Activated CD4-positive, CD25-positive, alpha-beta regulatory T cell treated with anti-CD3 and anti-CD28 coated beads, Interleukin-2, amount 50 U/mL, for 24 hours (primary cell): Measurements from ENCODE around the gene PHYHIPL.

ENCODE experiments used
- ATAC-seq, 2 donors: fragments of 150-1000 bp; cut with Tn5 transposase; one replicate each; pipeline ENCODE4 v1.10.0; 2021; ENCODE audit warnings: mild to moderate bottlenecking in 1 of 2, moderate library complexity in 1 of 2

Gene PHYHIPL

DNA sequence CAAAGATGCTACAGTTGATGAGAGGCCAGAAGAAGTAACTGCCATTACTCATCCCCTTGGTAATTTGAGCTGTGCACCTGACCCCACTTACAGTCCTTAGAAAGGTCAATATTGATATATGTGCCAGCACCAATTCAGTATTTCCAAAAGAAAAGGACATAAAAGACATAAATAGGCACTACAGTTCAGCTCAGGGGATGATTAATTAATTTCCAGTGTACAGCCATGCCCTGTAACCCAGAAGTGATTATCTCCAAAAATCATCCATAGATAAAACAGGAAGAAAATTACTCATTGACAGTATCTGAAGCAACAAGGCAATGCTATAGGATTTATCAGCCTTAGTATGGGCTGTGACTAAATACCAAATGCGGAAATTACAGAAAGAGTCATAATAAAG, 82.4 kb downstream of the PHYHIPL start:
- ATAC-seq: no peak

DNA sequence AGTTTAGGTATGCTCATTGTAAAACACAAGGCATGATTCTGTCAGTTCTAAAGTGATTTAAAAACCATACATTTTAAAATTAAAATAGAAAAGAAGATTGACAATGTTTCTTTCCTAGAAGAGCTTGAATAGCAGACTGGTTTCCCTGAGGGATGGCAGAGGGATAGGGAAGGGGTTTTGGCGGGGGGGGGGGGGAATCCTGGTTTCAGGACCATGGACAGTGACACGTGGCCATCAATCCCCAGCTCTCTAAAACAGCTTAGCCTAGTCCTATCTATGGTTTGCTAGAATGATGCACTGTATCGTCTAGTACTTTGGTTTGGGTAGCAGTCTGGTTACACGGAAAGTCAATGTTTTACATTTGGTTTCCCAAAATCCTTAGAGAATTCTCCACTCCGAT, 88.7 kb downstream of the PHYHIPL start:
- ATAC-seq: no peak

DNA sequence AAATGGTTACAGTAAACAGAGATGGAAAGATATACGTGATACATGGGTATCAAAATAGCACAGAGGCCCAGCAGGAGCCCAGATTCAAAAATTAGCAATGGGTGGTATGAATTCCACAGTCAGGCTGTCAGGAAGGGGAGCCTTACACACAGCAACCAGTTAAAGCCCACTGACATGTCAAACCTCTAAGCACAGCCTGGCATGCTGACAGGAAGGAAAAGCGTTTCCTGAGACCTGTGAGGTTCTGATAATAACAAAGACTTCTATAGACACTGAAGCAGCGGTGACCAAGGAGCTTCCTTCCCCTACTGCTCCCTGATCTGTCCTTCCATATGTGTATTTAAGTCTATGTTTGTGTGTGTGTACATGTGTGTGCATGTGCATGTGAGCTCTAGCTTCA, 89.9 kb downstream of the PHYHIPL start:
- no peak for ATAC-seq

DNA sequence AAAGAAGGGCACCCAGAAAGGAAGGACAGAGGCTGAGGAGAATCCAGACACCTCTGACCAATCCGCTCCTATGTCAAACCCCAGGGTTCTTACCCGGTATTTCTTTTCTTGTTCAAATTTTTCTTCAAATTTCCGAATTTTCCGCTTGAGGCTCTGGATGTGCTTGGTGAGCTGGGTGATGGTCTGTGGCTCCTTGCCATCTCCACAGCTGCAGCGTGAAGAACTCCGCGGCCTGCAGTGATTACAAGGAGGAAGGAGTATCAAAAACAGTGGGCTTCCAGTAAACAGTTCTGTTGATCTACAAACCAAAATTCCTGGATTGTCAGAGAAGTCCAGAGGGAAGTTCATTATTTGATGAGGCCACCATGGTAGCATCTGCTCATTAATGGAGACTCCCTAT, 92.0 kb downstream of the PHYHIPL start:
- ATAC-seq: no peak

DNA sequence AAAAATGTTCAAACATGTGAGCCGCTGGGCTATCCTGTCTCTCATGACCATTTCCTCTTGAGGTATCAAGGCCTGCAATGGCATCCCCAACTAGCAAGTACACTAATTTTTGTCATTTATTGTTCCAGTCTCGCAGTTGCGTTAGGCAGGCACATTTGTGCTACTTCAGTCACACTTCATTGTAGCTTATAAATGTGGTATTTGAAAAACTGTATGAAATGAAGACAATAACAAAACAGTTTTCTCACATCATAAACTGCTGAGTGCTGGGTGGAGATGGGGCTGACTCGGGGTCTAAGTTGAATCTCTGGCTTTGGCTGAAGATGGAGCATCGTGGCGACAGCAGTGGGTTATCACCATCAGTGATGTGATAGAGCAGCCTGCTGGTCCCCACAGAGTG, 93.2 kb downstream of the PHYHIPL start:
- no peak for ATAC-seq

DNA sequence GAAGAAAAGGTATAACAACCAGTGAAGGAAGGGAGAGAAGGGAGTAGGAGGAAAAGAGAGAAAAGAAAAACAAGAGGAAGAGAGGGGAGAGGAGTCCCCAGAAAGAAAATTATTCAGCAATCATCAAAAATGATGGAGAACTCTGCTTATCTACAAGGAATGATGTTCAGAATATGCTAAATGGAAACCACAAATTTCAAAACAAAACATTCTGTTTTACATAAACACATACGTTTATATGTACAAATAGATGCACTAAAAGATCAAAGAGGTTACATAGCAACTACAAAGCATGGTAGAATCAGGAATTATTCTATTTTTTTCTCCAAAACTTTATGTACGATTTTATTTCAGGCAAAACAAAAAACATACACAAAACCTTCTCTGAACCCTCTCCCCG, 94.0 kb downstream of the PHYHIPL start:
- ATAC-seq: no peak

DNA sequence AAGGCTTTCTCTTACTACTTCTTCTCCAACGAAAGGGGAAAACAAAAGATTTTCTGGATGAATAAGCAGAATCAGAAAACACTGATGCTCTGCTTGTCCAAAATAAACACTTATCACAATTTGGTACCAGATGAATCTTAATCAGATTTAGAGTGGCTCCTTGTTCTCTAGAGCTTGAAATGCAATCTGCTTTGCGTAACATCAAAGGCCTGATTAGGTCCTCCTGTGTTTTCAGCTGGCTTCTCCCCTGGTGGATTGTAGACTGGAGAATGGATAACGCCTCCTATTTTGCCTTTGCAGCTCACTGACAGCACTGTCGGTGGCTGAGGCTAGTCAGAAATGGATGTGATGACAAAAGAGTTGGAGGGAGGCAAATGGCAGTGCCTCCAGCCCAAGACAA, 94.7 kb downstream of the PHYHIPL start:
- no peak for ATAC-seq

DNA sequence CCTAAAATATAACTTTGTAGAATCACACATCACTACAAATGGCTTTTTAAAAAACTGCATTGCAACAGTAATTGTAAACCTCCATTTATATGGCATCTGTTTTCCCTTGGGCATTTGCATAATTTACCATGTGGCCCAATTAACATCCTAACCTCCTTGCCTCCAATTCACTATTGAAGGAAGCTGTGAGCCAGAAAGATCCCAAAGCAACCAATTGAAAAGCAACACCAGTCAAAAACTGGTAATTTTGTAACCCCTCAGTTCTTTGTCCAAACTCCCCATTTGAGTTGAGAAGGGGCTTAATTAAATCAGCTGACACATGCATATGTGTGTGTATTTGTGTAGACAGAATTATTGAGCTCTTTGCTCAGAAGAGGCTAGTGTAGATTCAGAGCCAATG, 95.6 kb downstream of the PHYHIPL start:
- no peak for ATAC-seq

DNA sequence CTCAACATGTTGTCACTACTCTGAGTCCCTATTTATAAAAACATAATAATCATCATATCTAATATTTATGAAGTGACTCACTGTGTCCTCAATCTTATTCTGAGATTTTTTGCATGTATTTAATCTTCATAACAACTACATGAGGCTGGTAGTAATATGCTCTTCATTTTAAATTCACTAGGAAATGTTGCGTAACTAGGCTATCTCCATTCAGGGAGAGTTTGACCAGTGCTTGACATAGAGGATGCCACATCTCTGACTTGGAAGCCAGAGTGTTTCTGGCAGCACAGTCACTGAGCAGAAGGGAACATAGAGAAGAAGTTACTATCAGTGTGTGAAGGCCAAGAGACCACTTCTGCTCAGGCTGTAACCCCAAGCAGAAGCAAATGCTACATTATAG, 97.0 kb downstream of the PHYHIPL start:
- ATAC-seq: no peak

DNA sequence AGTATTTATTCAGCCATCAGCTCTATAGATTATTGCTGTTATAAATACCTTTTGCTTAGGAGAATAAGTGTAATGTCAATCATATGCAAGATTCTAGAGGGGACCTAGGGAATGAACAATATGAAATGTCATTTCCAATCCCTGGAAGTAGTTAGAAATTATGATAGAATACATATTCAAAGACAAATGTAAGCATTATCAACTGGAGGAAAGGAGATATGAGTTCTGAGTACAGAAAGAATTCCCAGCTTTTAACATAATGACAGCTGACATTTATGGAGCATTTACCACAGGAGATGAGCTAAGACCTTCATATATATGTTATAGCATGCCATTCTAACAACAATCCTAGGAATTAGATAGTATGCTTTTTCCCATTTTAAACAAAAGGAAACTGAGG, 99.7 kb downstream of the PHYHIPL start:
- ATAC-seq: no peak

DNA sequence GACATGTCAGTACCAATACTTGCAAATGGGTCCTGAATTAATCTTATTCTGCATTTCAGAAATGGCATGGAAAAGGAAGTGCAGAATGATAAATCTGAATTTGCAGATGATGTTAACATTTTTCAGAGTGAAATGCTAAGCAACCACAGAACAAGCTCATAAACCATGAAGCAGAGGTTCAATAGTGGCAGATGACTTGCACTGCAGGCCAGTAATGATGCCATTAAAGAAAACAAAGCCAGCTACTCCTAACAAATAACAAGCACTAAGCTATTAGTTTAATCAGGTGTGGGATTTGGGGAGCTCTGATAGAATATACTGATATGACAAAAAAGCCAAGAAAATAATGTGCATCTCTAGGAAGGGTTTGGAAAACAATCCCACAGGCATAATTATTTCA, 100.5 kb downstream of the PHYHIPL start:
- no peak for ATAC-seq

DNA sequence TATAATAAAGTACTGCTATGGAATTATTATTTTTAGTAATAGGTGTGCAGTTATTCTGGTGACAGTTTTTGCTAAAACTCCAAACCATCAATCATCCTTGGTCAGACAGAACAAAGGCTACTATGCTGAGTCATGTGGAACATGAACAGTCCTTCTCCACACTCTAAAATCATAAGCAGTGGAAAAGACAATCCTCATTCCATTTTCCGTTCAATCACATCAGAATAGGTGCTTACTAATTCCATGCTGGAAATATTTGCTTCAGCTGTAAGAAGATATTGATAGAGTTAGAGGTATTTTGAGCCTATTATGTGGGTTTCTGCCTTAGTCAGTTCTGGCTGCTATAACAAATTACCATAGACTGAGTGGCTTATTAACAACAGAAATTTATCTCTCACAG, 103.0 kb downstream of the PHYHIPL start:
- no peak for ATAC-seq

DNA sequence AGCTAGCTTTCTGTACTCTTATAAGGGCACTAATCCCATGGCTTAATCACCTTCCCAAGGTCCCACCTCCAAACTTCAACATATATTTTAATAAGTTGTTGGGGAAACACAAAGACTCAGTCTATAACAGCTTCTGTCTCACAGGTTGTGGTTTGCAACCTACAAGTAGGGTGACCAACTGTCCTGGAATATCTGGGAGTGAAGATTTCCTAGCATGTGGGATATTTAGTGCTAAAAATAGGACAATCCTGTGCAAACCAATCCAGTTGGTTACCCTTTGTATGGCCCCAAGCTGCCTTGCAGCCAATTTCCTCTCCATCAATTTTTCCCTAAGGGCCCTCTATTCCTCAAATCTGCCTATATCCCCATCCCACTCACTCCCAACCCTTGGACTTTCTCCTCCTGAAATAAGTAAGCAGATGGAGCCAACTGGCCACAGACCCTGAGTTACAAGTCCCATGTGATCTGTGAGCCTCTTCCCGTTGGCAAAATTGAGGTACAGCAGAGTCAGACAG, 103.6 kb downstream of the PHYHIPL start:
- ATAC-seq: no peak

DNA sequence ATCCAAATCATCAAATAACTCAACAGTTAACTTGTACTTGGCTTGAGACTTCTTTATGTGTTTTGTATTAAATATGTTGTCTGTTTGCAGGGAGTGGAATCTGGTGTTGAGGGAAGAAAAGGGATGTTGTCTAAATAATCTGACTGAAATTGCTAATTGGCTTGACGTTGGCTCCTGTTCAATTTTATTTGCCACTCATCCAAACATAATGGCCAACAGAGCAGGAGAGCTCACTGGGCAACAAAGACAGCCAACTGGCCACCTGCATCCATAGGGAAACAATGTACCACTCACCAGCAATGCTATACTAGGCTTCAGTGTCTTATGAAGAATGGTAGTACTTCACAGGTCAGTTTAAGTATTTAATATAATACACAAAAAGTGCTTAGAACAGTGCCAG, 105.4 kb downstream of the PHYHIPL start:
- ATAC-seq: no peak

DNA sequence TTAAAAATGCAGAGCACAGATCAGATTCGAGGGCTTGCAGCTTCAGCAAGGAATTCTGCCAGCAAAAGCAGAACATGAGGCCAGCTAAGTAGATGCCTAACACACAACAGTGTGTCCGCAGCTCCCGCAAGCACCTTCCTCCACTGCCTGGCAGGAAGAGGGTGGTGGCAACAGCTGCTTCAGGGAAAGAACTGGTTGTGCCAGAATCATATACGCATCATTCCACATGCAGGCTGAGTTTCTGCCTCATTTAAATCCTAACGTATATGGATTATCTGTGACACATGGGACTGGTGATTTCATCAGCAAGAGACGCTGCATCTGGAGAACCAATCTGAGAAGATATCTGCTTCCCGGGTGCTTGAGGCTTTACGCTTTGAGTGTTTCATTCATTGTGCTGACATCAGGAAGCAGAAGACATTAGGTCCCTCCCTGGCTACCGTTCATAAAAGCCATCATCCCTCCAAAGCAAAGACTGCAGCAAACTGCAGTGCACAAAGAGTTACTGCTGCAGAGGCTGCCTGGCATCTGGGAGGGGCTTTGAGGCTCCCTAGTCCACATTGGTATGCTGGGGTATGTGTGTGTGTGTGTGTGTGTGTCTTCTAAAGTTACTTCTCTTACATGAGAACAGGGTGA, 107.1 kb downstream of the PHYHIPL start:
- ATAC-seq: no peak

DNA sequence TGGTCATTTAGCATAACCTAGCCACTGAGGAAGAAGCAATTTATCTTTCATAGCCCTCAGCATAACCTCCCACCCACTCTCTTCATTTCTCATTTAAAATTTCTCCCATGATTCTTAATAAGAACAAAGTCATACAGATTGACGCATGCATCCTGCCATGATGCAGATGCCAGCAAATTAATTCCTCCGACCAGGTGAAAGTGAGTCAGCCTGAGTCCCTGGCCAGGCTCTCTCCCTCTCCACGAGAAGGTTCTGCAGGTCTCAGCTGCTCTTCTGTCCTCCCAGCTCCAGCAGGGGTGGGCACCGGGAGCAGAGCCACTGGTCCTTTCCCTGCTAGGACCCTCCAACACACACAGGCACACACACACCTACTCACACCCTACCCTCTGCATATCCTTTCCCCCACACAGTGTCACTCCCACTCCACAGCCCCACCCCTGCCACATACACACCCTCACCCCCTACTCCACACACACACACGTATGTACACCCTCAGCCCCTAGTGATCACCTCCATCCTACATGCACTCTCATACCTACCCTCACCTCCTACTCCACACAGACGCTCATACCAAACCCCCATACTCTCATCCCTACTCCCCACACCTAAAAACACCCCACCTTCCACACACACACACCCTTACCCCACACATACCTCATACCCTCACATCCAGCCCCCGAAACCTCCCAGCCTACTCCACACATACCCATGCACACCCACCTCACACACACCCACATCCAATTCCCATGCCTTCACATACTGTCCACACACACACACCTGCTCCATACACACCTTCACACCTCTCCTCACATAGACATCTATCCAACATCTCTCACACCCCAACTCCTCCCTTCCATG, 107.9 kb downstream of the PHYHIPL start:
- no peak for ATAC-seq

DNA sequence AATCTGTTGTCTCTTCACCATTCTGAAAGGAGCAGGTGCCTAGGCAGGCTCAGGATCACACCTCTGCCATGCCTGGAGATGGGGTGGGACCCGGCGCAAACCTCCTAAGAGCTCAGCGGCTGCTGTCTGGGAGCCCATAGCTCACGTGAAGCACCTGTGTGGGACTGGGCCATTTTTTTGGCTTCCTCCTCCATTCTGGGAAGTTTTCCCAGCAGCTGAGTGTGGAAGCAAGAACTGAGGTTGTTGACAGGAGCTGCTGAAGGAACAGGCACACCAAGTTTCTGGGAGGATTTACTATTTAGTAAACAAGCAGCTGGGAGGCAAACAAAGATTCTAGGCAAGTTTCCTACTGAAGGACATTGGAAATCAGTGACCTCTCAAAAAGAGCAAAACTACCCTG, 108.6 kb downstream of the PHYHIPL start:
- ATAC-seq: no peak

DNA sequence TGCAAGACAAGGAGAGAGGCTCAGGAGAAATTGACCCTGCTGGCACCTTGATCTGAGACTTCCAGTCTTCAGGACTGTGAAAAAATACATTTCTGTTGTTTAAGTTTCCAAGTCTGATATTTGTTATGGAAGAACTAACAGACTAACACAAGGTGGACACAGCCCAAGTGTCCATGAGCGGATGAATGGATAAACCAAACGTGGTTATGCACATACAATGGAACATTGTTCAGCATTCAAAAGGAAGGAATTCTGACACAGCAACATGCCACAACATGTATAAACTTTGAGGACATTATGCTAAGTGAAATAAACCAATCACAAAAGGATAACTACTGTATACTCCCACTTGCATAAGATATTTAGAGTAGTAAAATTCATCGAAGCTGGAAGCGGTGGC, 109.4 kb downstream of the PHYHIPL start:
- ATAC-seq: no peak

DNA sequence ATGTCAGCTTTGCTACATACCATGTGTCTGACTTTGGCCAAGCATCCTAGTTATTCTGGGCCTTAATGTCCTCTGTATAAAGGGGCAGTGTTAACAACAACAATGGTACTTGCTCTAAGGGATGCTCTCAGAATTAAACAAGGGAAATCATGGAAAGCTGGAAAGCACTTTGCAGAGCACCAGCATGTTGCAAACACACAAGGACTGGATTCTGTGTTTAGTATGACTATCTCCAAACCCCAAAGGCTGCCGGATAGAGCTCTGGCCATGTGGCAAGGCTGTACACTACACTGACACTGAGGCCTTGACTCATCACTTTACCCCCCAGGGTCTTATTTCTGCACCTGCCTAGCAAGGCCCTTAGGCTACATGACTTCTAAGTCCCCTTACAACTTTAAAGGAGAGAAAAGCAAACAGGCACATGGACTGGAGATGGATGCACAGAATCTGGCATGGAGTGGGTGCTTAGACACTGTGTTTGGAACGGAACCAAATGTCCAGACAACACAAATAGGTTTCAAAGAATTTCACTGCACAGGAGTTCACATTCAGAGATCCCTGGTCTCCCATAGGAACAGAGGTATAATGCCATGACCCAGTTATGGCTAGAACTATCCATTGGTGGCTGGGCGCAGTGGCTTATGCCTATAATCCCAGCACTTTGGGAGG, 111.3 kb downstream of the PHYHIPL start:
- no peak for ATAC-seq

DNA sequence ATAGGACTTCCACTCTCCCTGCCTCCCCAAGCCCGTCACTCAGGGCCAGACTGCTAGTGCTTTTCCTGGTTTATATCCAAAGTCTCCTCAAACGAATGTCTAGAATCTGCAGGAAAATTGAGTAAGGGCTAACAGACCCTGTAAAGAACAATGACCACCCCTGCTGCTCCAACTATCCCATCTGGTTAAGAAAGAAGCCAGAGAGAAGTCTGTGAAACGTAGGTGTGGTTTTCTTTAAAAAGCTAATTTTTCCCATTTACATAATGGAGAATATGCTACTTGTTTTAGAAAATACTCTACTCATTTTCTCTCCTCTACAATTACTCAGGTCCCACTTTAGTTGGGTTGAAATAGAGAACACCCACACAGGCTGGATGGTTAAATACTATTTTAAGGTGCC, 113.4 kb downstream of the PHYHIPL start:
- ATAC-seq: no peak

DNA sequence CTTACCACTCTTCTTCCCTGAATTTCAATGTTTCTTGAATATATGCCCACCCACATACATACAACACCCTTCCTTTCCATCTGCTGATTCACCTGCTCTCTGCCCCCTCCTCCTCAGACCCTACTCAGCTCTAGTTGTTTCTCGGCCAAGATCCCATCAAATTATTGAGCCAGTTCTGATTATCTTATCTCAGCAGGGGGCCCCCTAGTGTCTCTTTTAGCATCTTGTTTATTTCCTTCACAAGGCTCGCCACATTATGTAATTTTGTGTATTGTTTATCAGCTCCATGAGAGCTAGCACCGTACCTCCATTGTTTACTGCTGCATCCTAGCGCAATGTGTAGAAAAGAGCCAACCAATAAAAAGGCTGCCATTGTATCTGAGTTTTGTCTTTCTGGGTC, 114.0 kb downstream of the PHYHIPL start:
- no peak for ATAC-seq
